Coronary artery (tissue), 2 donors: ENCODE measurements around the gene PAX3.

ENCODE experiments used
- DNase-seq: peaks from one replicate; pipeline ENCODE4 v3.0.0-alpha.2; 2017; ENCODE audit warnings: low spot score
- H3K27ac ChIP-seq, 2 donors: fragments of 200-600 bp; sonication (generic); one replicate each; pipeline ENCODE4 v1.5.1; 2016 to 2019
- H3K4me3 ChIP-seq: fragments of 200-600 bp; sonication (generic); 2 replicates; pipeline ENCODE4 v1.5.1; 2016; ENCODE audit warnings: mild to moderate bottlenecking, moderate library complexity
- TF ChIP-seq, protein P1 (sequence below): fragments of 200-600 bp; sonication (generic); IDR thresholded peaks from one replicate; pipeline ENCODE4 v1.5.1; 2019; ENCODE audit warnings: antibody characterized with exemption

Gene PAX3

DNA sequence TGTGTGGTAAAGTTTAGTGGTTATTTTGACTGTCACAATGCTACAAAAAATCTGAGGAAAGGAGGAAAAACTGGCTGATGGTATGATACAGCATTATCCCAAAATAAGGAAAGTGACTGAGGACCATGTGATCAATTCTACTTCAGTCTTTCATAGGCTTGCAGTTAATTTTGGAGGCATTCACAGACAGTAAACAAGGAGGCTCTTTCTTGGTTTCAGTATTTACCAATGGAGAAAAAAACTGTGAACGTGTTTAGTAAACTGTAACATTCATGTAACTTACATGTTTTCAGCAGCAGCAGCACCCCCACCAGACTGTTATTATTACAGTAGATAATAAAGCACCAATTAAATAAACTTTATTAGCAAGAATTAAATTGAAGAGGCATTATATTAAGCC is 50.0 kb downstream of the PAX3 start:
- no peak overlapping the region for H3K4me3 ChIP-seq
- TF ChIP-seq, protein P1, sequence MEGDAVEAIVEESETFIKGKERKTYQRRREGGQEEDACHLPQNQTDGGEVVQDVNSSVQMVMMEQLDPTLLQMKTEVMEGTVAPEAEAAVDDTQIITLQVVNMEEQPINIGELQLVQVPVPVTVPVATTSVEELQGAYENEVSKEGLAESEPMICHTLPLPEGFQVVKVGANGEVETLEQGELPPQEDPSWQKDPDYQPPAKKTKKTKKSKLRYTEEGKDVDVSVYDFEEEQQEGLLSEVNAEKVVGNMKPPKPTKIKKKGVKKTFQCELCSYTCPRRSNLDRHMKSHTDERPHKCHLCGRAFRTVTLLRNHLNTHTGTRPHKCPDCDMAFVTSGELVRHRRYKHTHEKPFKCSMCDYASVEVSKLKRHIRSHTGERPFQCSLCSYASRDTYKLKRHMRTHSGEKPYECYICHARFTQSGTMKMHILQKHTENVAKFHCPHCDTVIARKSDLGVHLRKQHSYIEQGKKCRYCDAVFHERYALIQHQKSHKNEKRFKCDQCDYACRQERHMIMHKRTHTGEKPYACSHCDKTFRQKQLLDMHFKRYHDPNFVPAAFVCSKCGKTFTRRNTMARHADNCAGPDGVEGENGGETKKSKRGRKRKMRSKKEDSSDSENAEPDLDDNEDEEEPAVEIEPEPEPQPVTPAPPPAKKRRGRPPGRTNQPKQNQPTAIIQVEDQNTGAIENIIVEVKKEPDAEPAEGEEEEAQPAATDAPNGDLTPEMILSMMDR: no peak
- DNase-seq: no peak
- H3K27ac ChIP-seq: no peak overlapping the region

DNA sequence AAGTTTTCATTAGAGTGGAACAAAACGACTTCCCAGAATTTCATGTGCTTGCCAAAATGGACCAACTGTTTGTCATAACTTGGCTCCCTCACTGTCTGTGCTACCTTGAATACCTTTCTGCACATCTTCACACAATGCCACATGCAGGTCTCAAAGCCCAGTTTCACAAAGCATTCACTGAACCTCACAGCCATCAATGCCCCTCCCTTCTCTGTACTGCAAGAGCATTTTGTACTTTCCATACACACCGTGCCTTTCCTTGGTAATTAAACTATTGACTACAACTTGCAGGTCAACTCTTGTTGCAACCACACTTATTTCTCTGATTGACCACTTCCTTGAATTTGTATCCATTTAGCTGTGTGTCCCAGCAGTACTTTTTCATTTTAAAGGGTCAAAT is 50.5 kb downstream of the PAX3 start:
- no peak overlapping the region for H3K27ac ChIP-seq
- no peak for DNase-seq
- no peak overlapping the region for H3K4me3 ChIP-seq
- TF ChIP-seq, protein P1: no peak

DNA sequence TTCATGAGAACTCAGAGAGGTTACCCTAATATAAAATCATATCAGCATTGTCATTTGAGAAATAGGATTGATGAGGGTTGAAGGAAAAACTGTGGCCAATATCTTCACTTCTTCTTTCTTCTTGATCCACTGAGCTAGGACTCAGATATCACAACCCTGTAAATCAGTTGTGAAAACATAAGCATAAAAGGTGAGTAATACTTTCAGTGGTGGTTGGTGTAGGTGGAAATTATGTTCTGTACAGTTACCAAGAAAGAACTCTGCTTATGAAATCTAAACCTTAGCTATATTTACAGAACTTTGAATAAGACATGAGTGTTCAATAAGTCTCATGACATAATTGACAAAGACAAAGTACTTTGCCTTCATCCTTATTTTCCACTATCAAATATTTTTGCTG is 56.3 kb downstream of the PAX3 start:
- TF ChIP-seq, protein P1: no peak
- no peak overlapping the region for H3K4me3 ChIP-seq
- H3K27ac ChIP-seq: no peak overlapping the region
- DNase-seq: no peak

DNA sequence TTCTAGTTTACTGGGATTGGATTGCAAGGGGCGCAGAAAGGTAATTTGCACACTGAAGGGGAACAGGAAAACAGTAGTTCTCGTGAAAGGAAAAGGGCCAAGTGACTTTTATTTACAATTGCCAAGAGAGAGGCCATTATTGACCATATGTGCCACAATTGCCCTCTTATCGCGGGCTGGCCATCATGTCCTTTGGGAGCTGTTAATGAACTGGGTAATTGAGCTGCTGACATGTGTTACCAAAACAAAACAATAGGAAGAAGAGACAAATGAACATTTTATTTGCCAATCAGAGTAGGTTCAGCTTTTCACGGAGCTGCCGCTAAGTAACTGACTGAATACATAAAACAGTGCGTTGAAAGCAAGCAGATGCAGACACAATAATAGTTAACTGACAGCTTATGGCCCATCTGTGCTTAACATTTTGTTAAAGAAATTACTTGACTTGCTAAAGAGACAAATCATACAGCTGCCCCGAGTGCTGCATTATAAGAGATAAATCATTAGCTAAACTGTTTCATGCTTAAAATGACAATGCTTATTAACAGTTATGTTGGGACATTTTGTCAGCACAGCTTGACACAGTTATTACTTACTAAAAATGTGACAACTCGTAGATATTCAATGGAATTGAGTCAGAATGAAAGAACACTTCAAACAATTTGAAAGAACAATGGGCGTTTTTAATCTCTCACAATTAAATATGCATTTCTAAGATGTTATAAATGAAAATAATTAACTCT is 57.5 kb downstream of the PAX3 start:
- Histone ChIP-seq H3K4me3 (no peak overlapping the region), H3K27ac (no peak overlapping the region)
- TF ChIP-seq, protein P1: no peak
- DNase-seq: no peak

DNA sequence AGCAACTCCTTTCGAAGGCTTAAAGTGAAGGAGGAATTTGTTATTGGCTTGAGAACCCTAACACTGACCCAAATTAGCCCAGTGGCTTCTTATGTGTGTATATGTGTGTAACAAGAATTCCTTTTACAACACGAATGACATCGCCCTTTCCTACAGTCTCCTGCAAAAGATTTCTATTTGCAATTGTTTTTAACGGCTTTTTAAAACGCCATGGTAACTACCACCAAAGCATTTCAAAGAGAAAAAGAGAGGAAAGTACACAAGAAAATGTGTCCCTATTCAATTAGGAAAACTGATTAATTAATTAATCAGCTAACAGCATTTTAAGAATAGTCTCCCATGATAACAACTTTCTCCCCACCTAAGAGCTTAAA is 58.1 kb downstream of the PAX3 start:
- TF ChIP-seq, protein P1: no peak
- Histone ChIP-seq H3K4me3 (no peak overlapping the region), H3K27ac (no peak overlapping the region)
- DNase-seq: no peak

DNA sequence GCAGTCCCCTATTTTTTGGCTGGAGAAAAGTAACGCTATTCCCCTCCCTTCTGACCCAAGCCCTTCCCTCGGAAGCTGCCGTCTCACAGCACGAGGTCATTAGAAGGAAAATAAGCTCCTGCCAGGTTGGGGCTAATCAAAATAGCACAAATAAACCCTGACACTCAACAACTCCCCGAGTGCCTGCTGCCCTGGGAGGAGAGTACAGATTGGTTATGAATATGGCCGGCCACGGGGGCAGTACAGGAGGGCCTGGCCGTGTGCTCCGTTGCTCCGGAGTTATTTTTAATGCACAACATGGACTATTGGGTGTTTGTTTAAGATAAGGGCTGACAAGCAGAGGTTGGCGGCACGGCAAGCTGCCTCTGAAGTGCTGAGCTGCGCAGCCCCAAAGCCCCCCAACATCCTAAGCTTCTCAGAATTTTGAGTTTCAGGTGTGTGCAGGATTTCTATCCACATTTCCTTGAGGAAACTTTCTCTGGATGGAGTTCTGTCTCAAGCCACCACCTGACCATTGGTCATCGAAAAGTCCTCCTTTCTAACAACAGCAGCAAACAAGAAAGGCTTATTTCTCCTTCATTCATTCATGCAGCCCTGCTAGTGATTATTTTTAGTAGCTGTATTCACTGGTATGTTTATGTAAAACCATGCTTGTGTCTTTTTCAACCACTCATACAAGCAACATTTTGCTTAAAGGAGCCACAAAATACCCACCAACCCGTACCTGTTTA is 58.7 kb downstream of the PAX3 start:
- TF ChIP-seq, protein P1: no peak
- Histone ChIP-seq H3K4me3 (no peak overlapping the region), H3K27ac (no peak overlapping the region)
- DNase-seq: no peak

DNA sequence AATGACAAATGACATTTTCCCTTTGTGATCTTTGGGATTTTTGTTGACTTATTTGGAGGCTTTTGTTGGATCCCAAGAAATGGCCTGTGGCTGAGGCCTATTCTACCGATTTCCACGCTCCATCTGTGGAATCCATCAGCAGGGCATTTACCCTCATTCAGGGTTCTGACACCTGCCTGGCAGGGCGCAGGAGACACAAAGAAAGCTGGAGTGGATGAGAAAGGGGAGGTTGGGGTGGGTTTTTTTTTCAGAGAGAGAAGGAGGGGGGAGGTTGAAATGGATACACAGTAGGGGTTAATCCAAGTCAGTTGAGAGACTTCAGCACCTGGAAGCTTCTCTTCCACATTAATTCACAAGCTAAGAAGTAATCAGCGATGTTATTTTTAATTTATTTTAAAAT is 59.7 kb downstream of the PAX3 start:
- TF ChIP-seq, protein P1: no peak
- no peak overlapping the region for H3K4me3 ChIP-seq
- H3K27ac ChIP-seq: no peak overlapping the region
- DNase-seq: no peak
